RWPE2 (cell line): ENCODE data around the gene PCDHA6.

Experiments used
- ATAC-seq: fragments of 200-7000 bp; cut with Tn5 transposase; 3 replicates; pipeline ENCODE4 v1.9.1; 2021; ENCODE audit warnings: low read depth
- DNase-seq: peaks from one replicate; pipeline ENCODE4 v3.0.0-alpha.2; 2020; ENCODE audit warnings: low spot score
- H3K27ac ChIP-seq: fragments of 450-650 bp; 2 replicates; pipeline ENCODE4 v1.5.1; 2017; ENCODE audit warnings: mild to moderate bottlenecking; ENCODE audit not compliant: poor library complexity, severe bottlenecking
- H3K27me3 ChIP-seq: fragments of 250-450 bp; sonication (Bioruptor Pico); 2 replicates; pipeline ENCODE4 v1.5.1; 2021; ENCODE audit warnings: mild to moderate bottlenecking, moderate library complexity; ENCODE audit not compliant: insufficient read depth, poor library complexity, severe bottlenecking
- H3K36me3 ChIP-seq: fragments of 250-450 bp; sonication (Bioruptor Pico); 2 replicates; pipeline ENCODE4 v1.5.1; 2020; ENCODE audit warnings: low read depth, mild to moderate bottlenecking, moderate library complexity
- H3K4me1 ChIP-seq: fragments of 250-450 bp; sonication (Bioruptor Pico); 2 replicates; pipeline ENCODE4 v1.5.1; 2021; ENCODE audit warnings: mild to moderate bottlenecking, moderate library complexity; ENCODE audit not compliant: insufficient read depth, poor library complexity, severe bottlenecking
- H3K4me3 ChIP-seq: fragments of 250-450 bp; sonication (Bioruptor Pico); 2 replicates; pipeline ENCODE4 v1.5.1; 2021; ENCODE audit warnings: mild to moderate bottlenecking, moderate library complexity; ENCODE audit not compliant: severe bottlenecking
- H3K9me3 ChIP-seq: fragments of 250-450 bp; sonication (Bioruptor Pico); 2 replicates; pipeline ENCODE4 v1.5.1; 2021; ENCODE audit warnings: mild to moderate bottlenecking, moderate library complexity; ENCODE audit not compliant: severe bottlenecking
- CTCF ChIP-seq: fragments of 450-650 bp; IDR thresholded peaks from one replicate; pipeline ENCODE4 v1.5.1; 2017; ENCODE audit warnings: mild to moderate bottlenecking, moderate library complexity; ENCODE audit not compliant: poor library complexity, severe bottlenecking

The PCDHA6 gene

GRCh38 chr5:140855772-140856674, 28.3 kb downstream of the PCDHA6 start, which contains the start of gene PCDHA10:
Gene PCDHA10, plus strand, starts transcription at chr5:140855897. Its CDS starts 152 bp downstream, at chr5:140856049.
- no peak for TF ChIP-seq CTCF
- no peak for ATAC-seq
- Histone ChIP-seq H3K27me3 (peaks cover 17% of the 10 kb centered on the region), H3K4me3 (no peak within 1 kb of the TSS), H3K27ac (no peak within 1 kb of the TSS), H3K4me1 (no peaks in the 10 kb centered on the region), H3K9me3 (no peaks in the 10 kb centered on the region), H3K36me3 (no peaks in the 10 kb centered on the region)
- DNase-seq = no peak

GRCh38 chr5:140857177-140857986, 29.6 kb downstream of the PCDHA6 start:
- no peak for DNase-seq
- no peak for TF ChIP-seq CTCF
- H3K27ac ChIP-seq = no peak overlapping the region
- H3K36me3 ChIP-seq = no peaks in the 10 kb centered on the region
- H3K9me3 ChIP-seq = peaks cover 7% of the 10 kb centered on the region
- no peak for ATAC-seq
- H3K4me1 ChIP-seq = no peaks in the 10 kb centered on the region
- no peak overlapping the region for H3K4me3 ChIP-seq
- peaks cover 31% of the 10 kb centered on the region for H3K27me3 ChIP-seq

GRCh38 chr5:140857987-140858240, 30.2 kb downstream of the PCDHA6 start:
- no peak overlapping the region for H3K27ac ChIP-seq
- peaks cover 36% of the 10 kb centered on the region for H3K27me3 ChIP-seq
- no peak overlapping the region for H3K4me3 ChIP-seq
- no peaks in the 10 kb centered on the region for H3K36me3 ChIP-seq
- TF ChIP-seq CTCF = no peak
- H3K4me1 ChIP-seq = no peaks in the 10 kb centered on the region
- ATAC-seq = no peak
- DNase-seq = no peak
- peaks cover 12% of the 10 kb centered on the region for H3K9me3 ChIP-seq

- DNase-seq = no peak
- peaks cover 13% of the 10 kb centered on the region for H3K9me3 ChIP-seq
- no peaks in the 10 kb centered on the region for H3K36me3 ChIP-seq
- no peak for ATAC-seq
- no peak overlapping the region for H3K27ac ChIP-seq
- no peak for TF ChIP-seq CTCF
- H3K4me3 ChIP-seq = no peak overlapping the region
- peaks cover 82% of the 10 kb centered on the region for H3K27me3 ChIP-seq
- no peaks in the 10 kb centered on the region for H3K4me1 ChIP-seq
These were observed 34.9 kb downstream of the PCDHA6 start for GRCh38 chr5:140862441-140863295.
